ENCODE results near the gene CCT4. TPM values are rescaled to one million over a fixed set of nuclear protein-coding genes. Genes with fewer than 3 reads are reported as not detected.

The CCT4 gene
- total RNA-seq, 2 donors from 2014 or later = 50.4 to 60.5 TPM

GRCh38 chr2:61845320-61845719 lies 43.1 kb downstream of the CCT4 start:
- Histone ChIP-seq H3K4me3 (no peak overlapping the region), H3K36me3 (peaks cover 3% of the 10 kb centered on the region), H3K4me1 (ENCODE audit: control insufficient read depth in 1 of 2, low read depth in 2 of 2) (no peaks in the 10 kb centered on the region), H3K27ac (no peak overlapping the region), H3K9me3 (no peaks in the 10 kb centered on the region), H3K27me3 (replicated peaks; ENCODE audit: insufficient read depth) (no peaks in the 10 kb centered on the region)
- no peak for DNase-seq (ENCODE audit: low spot score)
- no peak for ATAC-seq (ENCODE audit: insufficient number of reproducible peaks, low FRiP score, low read depth)
- TF ChIP-seq CTCF (IDR thresholded peaks at IDR 0.05) = no peak

GRCh38 chr2:61841286-61841685 lies 47.2 kb downstream of the CCT4 start:
- Histone ChIP-seq H3K27me3 (replicated peaks; ENCODE audit: insufficient read depth) (no peaks in the 10 kb centered on the region), H3K36me3 (peaks cover 3% of the 10 kb centered on the region), H3K4me1 (ENCODE audit: control insufficient read depth in 1 of 2, low read depth in 2 of 2) (no peaks in the 10 kb centered on the region), H3K9me3 (no peaks in the 10 kb centered on the region), H3K27ac (no peak overlapping the region), H3K4me3 (no peak overlapping the region)
- ATAC-seq (ENCODE audit: insufficient number of reproducible peaks, low FRiP score, low read depth) = no peak
- no peak for DNase-seq (ENCODE audit: low spot score)
- TF ChIP-seq CTCF (IDR thresholded peaks at IDR 0.05) = no peak

GRCh38 chr2:61834893-61835292 lies 53.6 kb downstream of the CCT4 start:
- no peak for ATAC-seq (ENCODE audit: insufficient number of reproducible peaks, low FRiP score, low read depth)
- TF ChIP-seq CTCF (IDR thresholded peaks at IDR 0.05) = no peak
- Histone ChIP-seq H3K4me1 (ENCODE audit: control insufficient read depth in 1 of 2, low read depth in 2 of 2) (no peaks in the 10 kb centered on the region), H3K27ac (no peak overlapping the region), H3K27me3 (replicated peaks; ENCODE audit: insufficient read depth) (no peaks in the 10 kb centered on the region), H3K4me3 (no peak overlapping the region), H3K9me3 (no peaks in the 10 kb centered on the region), H3K36me3 (no peaks in the 10 kb centered on the region)
- DNase-seq (ENCODE audit: low spot score) = no peak

GRCh38 chr2:61833971-61834370 lies 54.5 kb downstream of the CCT4 start:
- Histone ChIP-seq H3K27me3 (replicated peaks; ENCODE audit: insufficient read depth) (no peaks in the 10 kb centered on the region), H3K4me3 (no peak overlapping the region), H3K36me3 (no peaks in the 10 kb centered on the region), H3K9me3 (no peaks in the 10 kb centered on the region), H3K27ac (no peak overlapping the region), H3K4me1 (ENCODE audit: control insufficient read depth in 1 of 2, low read depth in 2 of 2) (no peaks in the 10 kb centered on the region)
- TF ChIP-seq CTCF (IDR thresholded peaks at IDR 0.05) = no peak
- DNase-seq (ENCODE audit: low spot score) (no peak), ATAC-seq (ENCODE audit: insufficient number of reproducible peaks, low FRiP score, low read depth) (no peak)

GRCh38 chr2:61832183-61832841 lies 56.1 kb downstream of the CCT4 start:
- DNase-seq (ENCODE audit: low spot score) (no peak), ATAC-seq (ENCODE audit: insufficient number of reproducible peaks, low FRiP score, low read depth) (no peak)
- no peak for TF ChIP-seq CTCF (IDR thresholded peaks at IDR 0.05)
- H3K4me1 ChIP-seq (ENCODE audit: control insufficient read depth in 1 of 2, low read depth in 2 of 2) = no peaks in the 10 kb centered on the region
- no peak overlapping the region for H3K4me3 ChIP-seq
- no peaks in the 10 kb centered on the region for H3K27me3 ChIP-seq (replicated peaks; ENCODE audit: insufficient read depth)
- no peak overlapping the region for H3K27ac ChIP-seq
- no peaks in the 10 kb centered on the region for H3K9me3 ChIP-seq
- H3K36me3 ChIP-seq = no peaks in the 10 kb centered on the region
